Neural cell (in vitro differentiated cells): Measurements from ENCODE around the gene RABL6.
"Not testable (repeated sequence)": the region's sequence is repeated elsewhere in the genome, so short reads cannot be mapped to it uniquely, and the experiment has no call there.

Source experiments
- CTCF ChIP-seq: fragments of 450-650 bp; IDR thresholded peaks from 2 replicates; pipeline ENCODE4 v1.5.1; 2014; ENCODE audit warnings: antibody characterized with exemption, mild to moderate bottlenecking, moderate library complexity; ENCODE audit not compliant: poor library complexity, severe bottlenecking
- EP300 ChIP-seq: fragments of 450-650 bp; conservative IDR thresholded peaks from 2 replicates; pipeline ENCODE4 v1.6.1; 2014; ENCODE audit warnings: antibody characterized with exemption, mild to moderate bottlenecking, moderate library complexity; ENCODE audit not compliant: poor library complexity, severe bottlenecking
- EZH2 ChIP-seq: fragments of 200-600, 300-800 bp; shearing (Covaris generic), sonication (generic); IDR thresholded peaks from 2 replicates; pipeline ENCODE4 v1.6.1; 2014; ENCODE audit warnings: antibody characterized with exemption, low read length, borderline replicate concordance, mild to moderate bottlenecking; ENCODE audit not compliant: insufficient read depth, poor library complexity, severe bottlenecking
- MXI1 ChIP-seq: fragments of 450-650 bp; conservative IDR thresholded peaks from 2 replicates; pipeline ENCODE4 v1.6.1; 2014; ENCODE audit warnings: antibody characterized with exemption, mild to moderate bottlenecking; ENCODE audit not compliant: poor library complexity, severe bottlenecking
- POLR2AphosphoS5 ChIP-seq: IDR thresholded peaks from 2 replicates; pipeline ENCODE4 v1.6.1; 2012
- RAD21 ChIP-seq: fragments of 450-650 bp; conservative IDR thresholded peaks from 2 replicates; pipeline ENCODE4 v1.6.1; 2014; ENCODE audit warnings: antibody characterized with exemption, mild to moderate bottlenecking, moderate library complexity
- REST ChIP-seq: IDR thresholded peaks from 2 replicates; pipeline ENCODE4 v1.6.1; 2012; ENCODE audit warnings: borderline replicate concordance
- TAF1 ChIP-seq: IDR thresholded peaks from 2 replicates; pipeline ENCODE4 v1.6.1; 2012; ENCODE audit warnings: low read depth

- TF ChIP-seq CTCF, EP300, EZH2, POLR2AphosphoS5, TAF1, MXI1, RAD21, REST: not testable (repeated sequence)
Observed at GRCh38 chr9:136869611-136870010, 61.9 kb downstream of the RABL6 start.
